ENCODE results near the gene TRIM44. TPM values are rescaled to one million over a fixed set of nuclear protein-coding genes. Genes with fewer than 3 reads are reported as not detected.

The TRIM44 gene
- total RNA-seq, 1 donor from 2014 or later = 68.7 TPM

DNA sequence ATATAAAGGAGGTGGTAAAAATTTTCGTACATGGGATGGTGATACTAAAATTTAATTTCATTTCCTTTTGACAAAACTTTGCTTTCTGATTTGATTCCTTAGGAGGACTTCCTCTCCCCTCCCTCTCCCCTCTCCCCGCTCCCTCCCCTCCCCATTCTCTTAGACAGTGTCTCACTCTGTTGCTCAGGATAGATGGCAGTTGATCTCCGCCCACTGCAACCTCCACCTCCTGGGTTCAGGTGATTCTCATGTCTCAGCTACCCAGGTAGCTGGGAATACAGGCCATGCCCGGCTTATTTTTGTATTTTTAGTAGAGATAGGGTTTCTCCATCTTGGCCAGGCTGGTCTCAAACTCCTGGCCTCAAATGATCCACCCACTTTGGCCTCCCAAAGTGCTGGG lies 15.9 kb downstream of the TRIM44 start:
- Mint-ChIP-seq H3K4me3 (ENCODE audit: unreplicated experiment) (no peak overlapping the region), H3K4me1 (ENCODE audit: low read depth) (peaks cover 55% of the 10 kb centered on the region), H3K27me3 (ENCODE audit: low read depth) (no peaks in the 10 kb centered on the region), H3K9me3 (ENCODE audit: low read depth) (no peaks in the 10 kb centered on the region), H3K36me3 (ENCODE audit: low read depth) (no peaks in the 10 kb centered on the region), H3K27ac (ENCODE audit: unreplicated experiment) (no peak overlapping the region)
- no peak for DNase-seq (ENCODE audit: low spot score)
- TF ChIP-seq, protein P1, sequence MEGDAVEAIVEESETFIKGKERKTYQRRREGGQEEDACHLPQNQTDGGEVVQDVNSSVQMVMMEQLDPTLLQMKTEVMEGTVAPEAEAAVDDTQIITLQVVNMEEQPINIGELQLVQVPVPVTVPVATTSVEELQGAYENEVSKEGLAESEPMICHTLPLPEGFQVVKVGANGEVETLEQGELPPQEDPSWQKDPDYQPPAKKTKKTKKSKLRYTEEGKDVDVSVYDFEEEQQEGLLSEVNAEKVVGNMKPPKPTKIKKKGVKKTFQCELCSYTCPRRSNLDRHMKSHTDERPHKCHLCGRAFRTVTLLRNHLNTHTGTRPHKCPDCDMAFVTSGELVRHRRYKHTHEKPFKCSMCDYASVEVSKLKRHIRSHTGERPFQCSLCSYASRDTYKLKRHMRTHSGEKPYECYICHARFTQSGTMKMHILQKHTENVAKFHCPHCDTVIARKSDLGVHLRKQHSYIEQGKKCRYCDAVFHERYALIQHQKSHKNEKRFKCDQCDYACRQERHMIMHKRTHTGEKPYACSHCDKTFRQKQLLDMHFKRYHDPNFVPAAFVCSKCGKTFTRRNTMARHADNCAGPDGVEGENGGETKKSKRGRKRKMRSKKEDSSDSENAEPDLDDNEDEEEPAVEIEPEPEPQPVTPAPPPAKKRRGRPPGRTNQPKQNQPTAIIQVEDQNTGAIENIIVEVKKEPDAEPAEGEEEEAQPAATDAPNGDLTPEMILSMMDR (IDR thresholded peaks at IDR 0.05) = no peak

DNA sequence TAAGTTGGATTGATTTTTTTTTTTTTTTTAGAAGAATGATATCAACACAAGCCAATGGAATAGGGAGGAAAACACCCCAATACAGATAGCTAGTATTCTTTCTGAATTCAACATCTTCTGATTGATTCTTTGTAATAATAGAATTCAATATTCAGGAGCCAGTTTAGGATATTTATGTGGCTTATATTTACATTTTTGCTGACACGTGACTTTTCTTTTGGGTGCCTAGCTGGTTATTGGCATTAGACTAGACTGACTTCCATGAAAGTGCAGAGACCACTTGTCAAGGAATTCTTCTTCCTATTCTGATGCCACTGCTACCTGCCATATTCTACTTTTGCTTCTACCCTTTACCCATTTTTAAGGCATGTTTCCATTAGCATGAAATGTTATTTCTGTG lies 16.4 kb downstream of the TRIM44 start:
- TF ChIP-seq, protein P1 (IDR thresholded peaks at IDR 0.05) = no peak
- Mint-ChIP-seq H3K27ac (ENCODE audit: unreplicated experiment) (no peak overlapping the region), H3K9me3 (ENCODE audit: low read depth) (no peaks in the 10 kb centered on the region), H3K36me3 (ENCODE audit: low read depth) (no peaks in the 10 kb centered on the region), H3K27me3 (ENCODE audit: low read depth) (no peaks in the 10 kb centered on the region), H3K4me1 (ENCODE audit: low read depth) (peaks cover 55% of the 10 kb centered on the region), H3K4me3 (ENCODE audit: unreplicated experiment) (no peak overlapping the region)
- no peak for DNase-seq (ENCODE audit: low spot score)

GRCh38 chr11:35680506-35680905 lies 17.9 kb downstream of the TRIM44 start:
- no peak for DNase-seq (ENCODE audit: low spot score)
- no peak overlapping the region for H3K4me3 Mint-ChIP-seq (ENCODE audit: unreplicated experiment)
- H3K9me3 Mint-ChIP-seq (ENCODE audit: low read depth) = no peaks in the 10 kb centered on the region
- peaks cover 1% of the 10 kb centered on the region for H3K36me3 Mint-ChIP-seq (ENCODE audit: low read depth)
- H3K27ac Mint-ChIP-seq (ENCODE audit: unreplicated experiment) = no peak overlapping the region
- no peaks in the 10 kb centered on the region for H3K27me3 Mint-ChIP-seq (ENCODE audit: low read depth)
- peaks cover 47% of the 10 kb centered on the region for H3K4me1 Mint-ChIP-seq (ENCODE audit: low read depth)
- TF ChIP-seq, protein P1 (IDR thresholded peaks at IDR 0.05) = no peak

DNA sequence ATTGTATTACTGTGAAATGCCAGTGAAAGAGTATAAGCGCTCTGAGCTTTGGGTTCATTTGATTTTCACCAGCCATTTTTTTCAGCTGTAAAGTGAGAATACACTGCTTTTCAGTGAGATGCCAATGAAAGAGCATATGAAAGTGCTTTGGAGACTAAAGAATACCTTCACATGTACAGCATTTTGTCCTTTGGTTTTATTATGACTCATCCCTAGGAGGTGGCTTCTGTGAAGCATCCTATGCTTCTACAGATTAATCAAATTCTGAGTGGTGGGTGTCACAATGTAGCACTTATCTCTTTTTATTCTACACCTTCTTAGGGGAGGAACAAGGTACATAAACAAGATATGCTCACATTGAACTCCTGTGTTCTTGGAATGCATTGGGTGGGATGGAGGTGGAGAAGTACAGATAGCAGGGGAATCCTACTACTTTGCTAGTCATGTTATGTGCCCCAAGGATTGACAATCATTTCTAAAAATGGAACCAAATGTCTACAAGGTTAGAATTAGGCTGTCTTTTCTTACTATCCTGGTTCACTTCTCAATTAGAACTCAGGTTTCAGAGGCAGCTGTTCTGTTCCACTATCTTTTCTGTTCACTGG lies 18.7 kb downstream of the TRIM44 start:
- TF ChIP-seq, protein P1 (IDR thresholded peaks at IDR 0.05) = no peak
- DNase-seq (ENCODE audit: low spot score) = no peak
- peaks cover 40% of the 10 kb centered on the region for H3K4me1 Mint-ChIP-seq (ENCODE audit: low read depth)
- H3K36me3 Mint-ChIP-seq (ENCODE audit: low read depth) = peaks cover 5% of the 10 kb centered on the region
- no peaks in the 10 kb centered on the region for H3K9me3 Mint-ChIP-seq (ENCODE audit: low read depth)
- no peak overlapping the region for H3K27ac Mint-ChIP-seq (ENCODE audit: unreplicated experiment)
- H3K27me3 Mint-ChIP-seq (ENCODE audit: low read depth) = no peaks in the 10 kb centered on the region
- no peak overlapping the region for H3K4me3 Mint-ChIP-seq (ENCODE audit: unreplicated experiment)

DNA sequence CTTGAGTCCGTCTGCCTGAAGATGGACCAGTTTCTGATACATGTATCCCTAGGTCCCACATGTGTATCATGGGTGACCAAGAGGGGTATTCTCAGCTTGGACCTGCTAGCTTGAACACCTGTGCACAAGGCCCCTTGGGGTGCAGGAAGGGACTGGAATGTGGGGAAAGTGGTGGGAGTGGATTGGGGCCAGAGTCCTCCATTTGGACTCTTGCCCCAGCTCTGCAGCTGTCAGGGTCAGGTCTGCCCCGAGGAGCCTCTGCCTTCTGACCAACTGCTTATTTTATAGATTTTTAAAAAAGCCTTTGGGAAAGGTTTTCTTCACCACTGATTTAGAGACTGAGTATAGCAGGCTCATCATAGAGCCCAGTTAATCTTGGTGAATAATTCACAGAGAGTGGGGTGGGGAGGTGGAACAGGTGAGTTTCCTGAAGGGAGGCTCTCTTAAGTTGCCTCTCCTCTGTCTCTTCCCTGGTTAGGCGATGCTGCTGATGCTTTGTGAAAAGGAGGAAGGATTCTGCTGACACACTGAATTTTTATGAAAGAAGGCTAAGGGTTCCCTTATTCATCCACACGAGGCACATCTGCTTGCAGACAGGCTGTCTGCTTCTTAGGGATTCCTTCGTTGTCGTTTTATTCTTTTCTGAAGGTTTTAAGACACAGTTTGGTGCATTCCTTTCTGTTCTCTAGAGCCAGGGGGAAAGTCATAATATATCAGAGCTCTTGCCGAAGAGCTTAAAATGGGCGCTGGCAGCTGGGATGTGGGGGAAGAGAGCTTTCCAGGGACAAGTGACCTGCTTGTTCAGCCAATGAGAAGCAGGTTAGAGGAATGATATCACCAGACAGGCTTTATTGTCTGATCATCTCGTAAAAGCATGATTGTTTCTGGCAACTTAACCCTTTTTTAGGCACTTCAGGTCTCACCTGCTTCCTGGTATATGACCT lies 19.9 kb downstream of the TRIM44 start:
- no peaks in the 10 kb centered on the region for H3K9me3 Mint-ChIP-seq (ENCODE audit: low read depth)
- peak overlapping the region; percentile 50 for H3K27ac Mint-ChIP-seq (ENCODE audit: unreplicated experiment)
- peaks cover 10% of the 10 kb centered on the region for H3K36me3 Mint-ChIP-seq (ENCODE audit: low read depth)
- TF ChIP-seq, protein P1 (IDR thresholded peaks at IDR 0.05) = no peak
- peaks cover 31% of the 10 kb centered on the region for H3K4me1 Mint-ChIP-seq (ENCODE audit: low read depth)
- no peak overlapping the region for H3K4me3 Mint-ChIP-seq (ENCODE audit: unreplicated experiment)
- H3K27me3 Mint-ChIP-seq (ENCODE audit: low read depth) = no peaks in the 10 kb centered on the region
- DNase-seq (ENCODE audit: low spot score) = no peak
